GM15510 (cell line): ENCODE measurements around the gene ZNF331.

Experiments
- POLR2A ChIP-seq: IDR thresholded peaks from 3 replicates; pipeline ENCODE4 v1.6.1; 2011; ENCODE audit warnings: borderline replicate concordance; ENCODE audit not compliant: insufficient read length; ENCODE audit errors: extremely low read depth

Gene ZNF331

GRCh38 chr19:53552001-53552721 is 14.2 kb downstream of the ZNF331 start:
- no peak for TF ChIP-seq POLR2A

- TF ChIP-seq POLR2A, result no peak
Observed at GRCh38 chr19:53553156-53553555, 15.2 kb downstream of the ZNF331 start.

- peak; percentile 63 for TF ChIP-seq POLR2A
Observed at GRCh38 chr19:53553865-53554791, 16.2 kb downstream of the ZNF331 start.

GRCh38 chr19:53554804-53555203 is 16.9 kb downstream of the ZNF331 start:
- no peak for TF ChIP-seq POLR2A

- TF ChIP-seq POLR2A, result no peak
Observed at GRCh38 chr19:53555352-53555751, 17.4 kb downstream of the ZNF331 start.

- TF ChIP-seq POLR2A, result no peak
Observed at GRCh38 chr19:53571339-53571738, 33.4 kb downstream of the ZNF331 start.

- no peak for TF ChIP-seq POLR2A
Observed at GRCh38 chr19:53576941-53577653, 39.2 kb downstream of the ZNF331 start.

GRCh38 chr19:53577968-53578367 is 40.0 kb downstream of the ZNF331 start:
- TF ChIP-seq POLR2A, result no peak

GRCh38 chr19:53579518-53579917 is 41.6 kb downstream of the ZNF331 start:
- no peak for TF ChIP-seq POLR2A

GRCh38 chr19:53580871-53581835 is 43.2 kb downstream of the ZNF331 start:
- TF ChIP-seq POLR2A, result no peak

GRCh38 chr19:53581871-53582279 is 43.9 kb downstream of the ZNF331 start:
- TF ChIP-seq POLR2A, result no peak

- TF ChIP-seq POLR2A, result no peak
Observed at GRCh38 chr19:53583181-53583580, 45.2 kb downstream of the ZNF331 start.

GRCh38 chr19:53586277-53586691 is 48.3 kb downstream of the ZNF331 start:
- TF ChIP-seq POLR2A, result no peak

GRCh38 chr19:53594811-53595509 is 57.0 kb downstream of the ZNF331 start:
- TF ChIP-seq POLR2A, result no peak

GRCh38 chr19:53595510-53595867 is 57.5 kb downstream of the ZNF331 start:
- TF ChIP-seq POLR2A, result no peak
